SU-DHL-6 (cell line): Measurements from ENCODE around the gene PLK5.

Source experiments
- CTCF ChIP-seq: fragments of 200-600 bp; sonication (generic); IDR thresholded peaks from one replicate; pipeline ENCODE4 v1.5.1; 2017; ENCODE audit warnings: antibody characterized with exemption, mild to moderate bottlenecking, low read length, moderate library complexity; ENCODE audit not compliant: insufficient read depth, poor library complexity, severe bottlenecking
- EZH2phosphoT487 ChIP-seq: fragments of 200-600 bp; sonication (generic), shearing (Covaris generic); conservative IDR thresholded peaks from 2 replicates; pipeline ENCODE4 v1.6.1; 2018; ENCODE audit warnings: mild to moderate bottlenecking, antibody characterized with exemption, low read length, moderate library complexity, mixed read lengths

- TF ChIP-seq CTCF: no peak
- no peak for TF ChIP-seq EZH2phosphoT487
Observed at GRCh38 chr19:1528596-1529429, 4.9 kb downstream of the PLK5 start.
